ENCODE results near the gene ZNF280D.

The ZNF280D gene

GRCh38 chr15:56749982-56750381 lies 16.7 kb upstream of the ZNF280D start:
- peak; percentile 28 for DNase-seq

GRCh38 chr15:56744701-56745683 lies 11.7 kb upstream of the ZNF280D start:
- peak; percentile 44 for DNase-seq

DNA sequence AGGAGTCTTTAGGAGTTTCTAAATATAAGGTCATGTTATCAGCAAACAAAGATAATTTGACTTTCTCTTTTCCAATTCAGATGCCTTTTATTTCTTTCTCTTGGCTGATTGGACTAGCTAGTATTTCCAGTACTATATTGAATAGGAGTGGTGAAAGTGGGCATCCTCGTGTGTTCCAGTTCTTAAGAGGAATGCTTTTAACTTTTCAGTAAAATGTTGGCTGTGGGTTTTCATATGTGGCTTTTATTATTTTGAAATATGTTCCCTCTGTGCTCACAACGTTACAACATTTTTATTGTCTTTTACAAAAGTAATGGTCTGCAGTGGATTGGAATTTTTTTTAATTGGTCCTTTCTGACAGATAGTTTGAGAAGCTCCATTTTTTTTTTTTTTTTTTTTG lies 8.2 kb upstream of the ZNF280D start:
- no peak for DNase-seq

- no peak for DNase-seq
Observed at GRCh38 chr15:56739964-56740640, 6.8 kb upstream of the ZNF280D start.

DNA sequence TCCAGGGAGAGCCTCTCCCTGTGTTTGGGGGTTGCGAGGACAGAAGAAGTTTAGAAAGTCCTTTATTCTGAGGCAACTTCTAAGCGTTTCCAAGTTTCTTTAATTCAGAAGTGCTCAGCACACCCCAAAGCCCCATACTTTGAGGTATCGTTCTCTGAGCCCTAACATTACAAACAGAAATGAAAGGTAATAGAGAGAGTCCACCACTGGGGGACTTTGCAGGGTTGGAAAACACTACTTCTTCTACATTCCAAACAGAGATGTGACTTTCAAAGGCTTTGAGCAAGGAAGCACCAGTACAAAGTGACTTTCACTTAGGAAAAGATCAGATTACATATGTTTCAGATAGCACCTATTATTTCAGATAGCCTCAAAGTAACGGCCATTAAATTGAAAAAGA lies 6.2 kb upstream of the ZNF280D start:
- no peak for DNase-seq

GRCh38 chr15:56737791-56738190 lies 4.5 kb upstream of the ZNF280D start:
- DNase-seq: no peak

DNA sequence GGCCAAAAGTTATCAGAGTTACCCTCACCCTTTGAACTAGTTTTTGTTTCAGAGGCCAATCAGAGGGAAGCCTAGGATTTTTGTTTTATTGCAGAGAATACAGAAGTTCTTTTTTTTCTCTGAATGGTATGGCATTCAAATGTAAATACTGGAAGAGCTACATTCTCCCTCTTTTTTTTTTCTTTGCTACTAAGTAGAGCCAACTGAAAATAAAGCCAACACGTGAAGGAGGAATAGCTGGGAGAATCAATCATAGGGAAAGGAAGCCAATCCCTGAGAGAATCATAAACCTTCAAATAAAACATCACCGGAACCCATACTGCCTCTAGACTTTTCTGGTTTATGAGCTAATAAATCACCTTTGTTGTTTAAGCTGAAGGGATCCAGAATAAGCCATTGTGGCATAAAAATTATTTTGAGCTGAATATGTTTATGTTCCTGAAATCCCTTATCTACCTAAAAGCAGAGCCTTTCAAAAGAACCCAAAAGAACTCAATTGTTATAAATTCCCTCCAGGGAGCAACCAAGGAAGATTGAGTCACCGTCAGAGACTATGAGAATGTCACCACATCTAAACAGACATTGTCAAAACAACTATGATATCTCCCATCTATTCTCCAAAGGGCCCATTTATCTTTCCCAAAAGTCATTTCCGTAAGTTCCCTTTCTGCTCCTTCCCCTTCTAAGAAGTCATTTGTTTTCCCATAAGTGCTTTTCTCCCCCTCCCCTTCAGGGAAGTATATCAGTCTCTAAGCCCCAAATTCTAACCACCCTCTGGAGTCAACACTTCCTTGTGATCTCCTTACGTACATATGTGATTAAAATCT lies 3.8 kb upstream of the ZNF280D start:
- peak; percentile 15 for DNase-seq

GRCh38 chr15:56736308-56736707 lies 3.0 kb upstream of the ZNF280D start:
- DNase-seq: peak; percentile 77

- no peak for DNase-seq
Observed at GRCh38 chr15:56735589-56735988, 2.3 kb upstream of the ZNF280D start.

DNA sequence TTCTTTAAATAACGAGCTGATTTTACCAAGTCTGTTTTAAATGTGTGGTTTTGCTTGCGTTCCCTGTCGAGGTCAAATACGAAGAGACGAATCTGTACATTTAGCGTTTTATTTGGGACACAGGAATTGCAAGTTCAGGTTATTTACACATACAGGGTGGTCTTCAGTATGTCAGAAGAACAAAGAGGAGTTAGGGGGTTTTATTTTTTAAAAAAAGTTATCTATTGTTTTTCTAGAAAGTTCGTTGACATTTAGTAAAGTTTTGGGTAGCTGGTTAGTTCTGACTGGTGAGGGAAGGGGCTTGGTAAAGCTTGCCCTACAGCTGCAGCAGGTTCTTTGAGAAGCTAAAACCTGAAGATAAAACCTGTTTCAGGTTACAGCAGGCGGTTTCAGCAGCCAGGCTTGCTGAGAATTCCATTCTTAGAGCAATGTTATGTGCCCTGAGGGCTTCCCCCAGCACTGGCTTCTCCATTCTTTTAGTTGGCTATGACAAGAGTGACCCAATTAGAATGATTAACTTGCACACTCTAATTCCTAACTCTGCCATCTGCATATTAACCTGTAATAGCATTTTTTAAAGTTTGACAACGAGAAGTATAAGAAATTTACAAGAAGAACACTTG lies 815 bp upstream of the ZNF280D start:
- no peak for DNase-seq

DNA sequence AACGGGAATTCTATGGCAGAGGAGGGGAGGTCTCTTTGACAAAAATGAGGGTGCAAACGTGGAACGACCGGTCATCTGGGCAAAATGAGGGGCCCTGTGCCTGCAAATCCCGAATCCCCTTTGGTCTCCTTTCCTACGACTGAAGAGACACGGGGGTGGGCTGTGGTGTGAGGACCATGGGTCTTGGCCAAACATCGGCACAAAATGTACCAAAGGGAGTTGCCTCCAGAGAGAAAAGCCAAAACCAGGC lies 498 bp downstream of the ZNF280D start:
- DNase-seq: no peak

GRCh38 chr15:56732135-56732885 lies 999 bp downstream of the ZNF280D start:
- peak; percentile 69 for DNase-seq

- DNase-seq: no peak
Observed at GRCh38 chr15:56731548-56731947, 1.8 kb downstream of the ZNF280D start.

DNA sequence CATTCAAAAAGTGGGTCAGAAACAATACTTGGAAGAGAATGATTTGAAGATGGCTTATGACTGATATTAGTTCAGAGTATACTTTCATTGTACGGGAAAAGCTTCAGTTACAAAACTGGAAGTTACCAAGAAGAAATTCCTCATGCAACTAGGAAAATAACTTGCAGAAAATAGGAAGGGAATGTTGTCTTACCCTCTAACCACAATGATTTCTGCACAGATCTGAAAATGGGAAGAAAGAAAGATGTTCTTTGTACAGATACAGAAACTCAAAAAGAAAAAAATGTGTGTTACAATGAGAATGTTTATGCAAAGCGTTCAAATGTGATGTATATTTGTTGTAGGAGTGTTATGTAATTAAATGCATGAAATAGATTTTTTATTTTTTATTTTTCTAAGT lies 3.7 kb downstream of the ZNF280D start:
- DNase-seq: no peak

DNA sequence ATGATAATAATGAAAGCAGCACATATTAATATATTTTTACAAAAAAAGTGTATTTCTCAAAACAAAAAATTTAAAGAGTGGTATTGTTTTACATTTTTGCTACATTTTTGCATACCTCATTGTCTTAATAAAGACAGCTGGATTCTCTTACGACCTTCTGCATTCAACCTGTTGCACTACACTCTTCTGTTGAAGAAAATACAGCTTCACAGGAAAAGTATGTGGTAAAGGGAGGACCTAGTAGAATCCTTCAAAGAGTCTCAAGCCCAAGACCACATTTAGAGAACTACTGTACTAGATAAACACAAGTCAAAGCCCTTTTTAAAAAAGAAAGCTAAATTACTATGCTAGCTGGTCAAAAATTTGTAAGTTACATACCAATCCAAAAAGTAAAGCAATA lies 7.9 kb downstream of the ZNF280D start:
- no peak for DNase-seq

DNA sequence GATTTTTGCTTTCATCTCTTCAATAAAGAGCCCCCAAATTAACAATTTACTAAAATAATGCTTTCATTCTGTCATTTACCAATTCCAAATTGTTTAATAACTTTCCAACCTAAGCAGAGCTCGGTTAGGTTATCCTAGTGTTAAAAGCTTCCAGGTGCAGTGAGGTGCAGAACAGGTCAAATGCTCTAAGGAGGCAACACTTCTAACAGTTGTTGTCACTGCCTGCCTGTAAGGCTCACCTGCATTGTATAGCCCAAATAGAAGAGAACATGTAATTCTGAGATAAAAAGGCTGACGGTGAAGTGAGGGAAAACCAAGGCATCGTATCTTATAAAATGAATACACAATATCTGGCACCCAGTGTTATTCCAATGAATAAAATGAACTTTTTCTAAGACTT lies 9.1 kb downstream of the ZNF280D start:
- no peak for DNase-seq

DNA sequence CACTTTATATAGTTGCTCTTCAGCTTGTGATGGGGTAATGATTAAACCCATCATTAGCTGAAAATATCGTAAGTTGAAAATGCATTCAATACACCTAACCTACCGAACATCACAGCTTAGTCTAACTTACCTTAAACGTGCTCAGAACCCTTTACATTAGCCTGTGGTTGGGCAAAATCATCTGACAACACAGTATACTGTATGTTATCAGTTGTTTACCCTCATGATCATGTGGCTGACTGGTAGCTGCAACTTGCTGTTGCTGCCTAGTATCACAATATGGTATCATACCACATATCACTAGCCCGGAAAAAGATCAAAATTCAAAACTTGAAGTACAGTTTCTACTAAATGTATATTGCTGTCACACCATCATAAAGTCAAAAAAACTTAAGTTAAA lies 9.5 kb downstream of the ZNF280D start:
- no peak for DNase-seq

DNA sequence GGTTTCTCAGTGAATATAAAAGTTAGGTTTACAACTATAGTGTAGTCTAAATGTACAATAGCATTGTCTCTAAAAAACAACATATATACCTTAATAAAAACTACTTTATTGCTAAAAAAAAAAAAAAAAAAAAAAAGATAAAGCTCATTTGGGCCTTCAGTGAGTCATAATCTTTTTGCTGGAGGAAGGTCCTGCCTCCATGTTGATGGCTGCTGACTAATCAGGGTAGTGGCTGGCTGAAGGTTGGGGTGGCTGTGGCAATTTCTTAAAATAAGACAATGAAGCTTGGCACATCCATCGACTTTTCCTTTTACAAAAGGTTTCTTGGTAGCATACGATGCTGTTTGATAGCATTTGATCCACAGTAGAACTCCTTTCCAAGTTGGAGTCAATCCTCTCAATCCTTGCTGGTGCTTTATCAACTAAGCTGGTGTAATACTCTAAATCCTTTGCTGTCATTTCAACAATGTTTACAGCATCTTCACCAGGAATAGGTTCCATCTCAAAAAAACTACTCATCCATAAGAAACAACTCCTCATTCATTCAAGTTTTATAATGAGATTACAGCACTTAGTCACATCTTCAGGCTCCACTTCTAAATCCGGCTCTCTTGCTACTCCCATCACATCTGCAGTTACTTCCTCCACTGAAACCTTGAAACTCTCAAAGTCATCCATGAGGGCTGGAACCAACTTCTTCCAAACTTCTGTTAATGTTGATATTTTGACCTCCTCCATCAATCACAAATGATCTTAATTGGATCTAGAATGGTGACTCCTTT lies 13.3 kb downstream of the ZNF280D start:
- DNase-seq: no peak

- no peak for DNase-seq
Observed at GRCh38 chr15:56719021-56719612, 14.2 kb downstream of the ZNF280D start.

- no peak for DNase-seq
Observed at GRCh38 chr15:56718560-56718959, 14.7 kb downstream of the ZNF280D start.

- no peak for DNase-seq
Observed at GRCh38 chr15:56716334-56716733, 17.0 kb downstream of the ZNF280D start.

Measured in fibroblast of skin of right biceps (primary cell).